Natural killer cell (primary cell): ENCODE data around the gene ZFHX3. TPM values are rescaled to one million over a fixed set of nuclear protein-coding genes. Genes with fewer than 3 reads are reported as not detected.
A peak's percentile ranks its signal among the peaks of the same experiment; 100 is the strongest.

Experiments
- ATAC-seq, 3 donors: fragments of 150-1000 bp in 2 of 3; fragments of 200-7000 bp in 1 of 3; cut with Tn5 transposase; 1 replicate in 1 of 3; 2 replicates in 2 of 3; pipeline ENCODE4 v1.10.0; 2021; ENCODE audit warnings: mild to moderate bottlenecking in 2 of 3, moderate library complexity in 2 of 3
- DNase-seq, 2 donors: peaks; one replicate each; pipeline versions ENCODE4 v3.0.0 to v3.0.0-alpha.2; 2013 to 2021; ENCODE audit warnings: mixed read lengths in 1 of 2
- H3K27ac ChIP-seq: one replicate; pipeline ENCODE4 v1.5.1; 2013; ENCODE audit warnings: mild to moderate bottlenecking, low read length
- H3K27me3 ChIP-seq: one replicate; pipeline ENCODE4 v1.6.1; 2013; ENCODE audit warnings: low read length; ENCODE audit not compliant: control insufficient read depth, insufficient read depth
- H3K36me3 ChIP-seq: one replicate; pipeline ENCODE4 v1.6.1; 2013; ENCODE audit warnings: low read length; ENCODE audit not compliant: control insufficient read depth, insufficient read depth
- H3K4me1 ChIP-seq: one replicate; pipeline ENCODE4 v1.6.1; 2013; ENCODE audit warnings: low read length; ENCODE audit not compliant: control insufficient read depth, insufficient read depth
- H3K4me3 ChIP-seq: one replicate; pipeline ENCODE4 v1.5.1; 2013; ENCODE audit warnings: low read length
- H3K9me3 ChIP-seq: one replicate; pipeline ENCODE4 v1.6.1; 2013; ENCODE audit warnings: low read length; ENCODE audit not compliant: control insufficient read depth, insufficient read depth
- H3K27ac Mint-ChIP-seq, 2 donors: one replicate each; pipeline ENCODE4 v1.8.0; 2022; ENCODE audit warnings: mild to moderate bottlenecking in 2 of 2, mixed read lengths in 2 of 2, moderate library complexity in 1 of 2
- H3K27me3 Mint-ChIP-seq, 2 donors: one replicate each; pipeline ENCODE4 v1.8.0; 2022; ENCODE audit warnings: low read depth in 2 of 2, mixed read lengths in 2 of 2
- H3K36me3 Mint-ChIP-seq: one replicate; pipeline ENCODE4 v1.8.0; 2022; ENCODE audit warnings: mixed read lengths
- H3K4me1 Mint-ChIP-seq, 2 donors: one replicate each; pipeline ENCODE4 v1.8.0; 2022; ENCODE audit warnings: mixed read lengths in 2 of 2
- H3K4me3 Mint-ChIP-seq: one replicate; pipeline ENCODE4 v1.8.0; 2022; ENCODE audit warnings: mild to moderate bottlenecking, moderate library complexity, mixed read lengths
- H3K9me3 Mint-ChIP-seq, 2 donors: one replicate each; pipeline ENCODE4 v1.8.0; 2022; ENCODE audit warnings: mixed read lengths in 2 of 2
- CTCF ChIP-seq: fragments of 200-600 bp; IDR thresholded peaks from one replicate; pipeline ENCODE4 v1.8.0; 2022; ENCODE audit warnings: antibody characterized with exemption
- whole genome bisulfite sequencing: methylation state at CpG from one replicate; pipeline ENCODE4 v1.1.7; 2013; ENCODE audit warnings: missing lambda C conversion rate; ENCODE audit not compliant: insufficient coverage; 5-methylcytosine and 5-hydroxymethylcytosine counted together
- intact Hi-C: fragments of 100-400 bp; cut with micrococcal nuclease; formaldehyde crosslinking; loops from one replicate; pipeline ENCODE4 v1.14.2; 2022
- total RNA-seq, 4 donors: library from RNA; stranded (reverse); fragments of 120-200 nt in 1 of 4; gene quantifications; one replicate each; pipeline versions ENCODE4 v1.2.3 to v1.2.4, GENCODE V29; 2013 to 2022

Gene ZFHX3
- total RNA-seq, 3 donors from 2014 or later (not counting 1 experiment from before 2014, with no cell fraction given): 5.8 to 7.8 (median 7.5) TPM

- Histone ChIP-seq H3K4me3 (no peak overlapping the region), H3K36me3 (no peaks in the 10 kb centered on the region), H3K9me3 (no peaks in the 10 kb centered on the region), H3K4me1 (peaks cover 31% of the 10 kb centered on the region), H3K27ac (no peak overlapping the region), H3K27me3 (no peaks in the 10 kb centered on the region)
- Mint-ChIP-seq H3K36me3 (no peaks in the 10 kb centered on the region), H3K27ac (no peak overlapping the region), H3K9me3 (no peaks in the 10 kb centered on the region), H3K4me3 (no peak overlapping the region), H3K27me3 (peaks cover 10 to 21% of the 10 kb centered on the region in 2 donors), H3K4me1 (peaks cover 30 to 41% of the 10 kb centered on the region in 2 donors)
- TF ChIP-seq CTCF: no peak
- intact Hi-C loops: no loop called here
- ATAC-seq: no peak
- no peak for DNase-seq
- 94% methylated on average over 16 of the region's 16 CpGs for WGBS
Observed at GRCh38 chr16:72845322-72846020, 202.5 kb downstream of the ZFHX3 start.

GRCh38 chr16:72844225-72844920 is 203.6 kb downstream of the ZFHX3 start:
- Mint-ChIP-seq H3K27ac (peak overlapping the region in 1 of 2 donors; percentile 25), H3K4me1 (peaks cover 24 to 35% of the 10 kb centered on the region in 2 donors), H3K4me3 (no peak overlapping the region), H3K9me3 (no peaks in the 10 kb centered on the region), H3K27me3 (peaks cover 10 to 21% of the 10 kb centered on the region in 2 donors), H3K36me3 (no peaks in the 10 kb centered on the region)
- DNase-seq (no peak), ATAC-seq (peak in 1 of 3 donors; percentile 53)
- Histone ChIP-seq H3K4me3 (no peak overlapping the region), H3K9me3 (no peaks in the 10 kb centered on the region), H3K36me3 (no peaks in the 10 kb centered on the region), H3K4me1 (peaks cover 24% of the 10 kb centered on the region), H3K27ac (no peak overlapping the region), H3K27me3 (no peaks in the 10 kb centered on the region)
- 34% methylated on average over 9 of the region's 11 CpGs for whole genome bisulfite sequencing
- no peak for TF ChIP-seq CTCF
- intact Hi-C loops: no loop called here

GRCh38 chr16:72841506-72841905 is 206.4 kb downstream of the ZFHX3 start:
- no peaks in the 10 kb centered on the region for H3K9me3 ChIP-seq
- Mint-ChIP-seq H3K36me3 (no peaks in the 10 kb centered on the region), H3K27ac (no peak overlapping the region), H3K4me1 (peaks cover 24 to 28% of the 10 kb centered on the region in 2 donors), H3K4me3 (no peak overlapping the region), H3K9me3 (no peaks in the 10 kb centered on the region), H3K27me3 (peaks cover 10 to 21% of the 10 kb centered on the region in 2 donors)
- H3K27ac ChIP-seq: no peak overlapping the region
- intact Hi-C loops: no loop called here
- ATAC-seq (no peak), DNase-seq (no peak)
- peaks cover 24% of the 10 kb centered on the region for H3K4me1 ChIP-seq
- H3K27me3 ChIP-seq: no peaks in the 10 kb centered on the region
- 92% methylated on average over 3 of the region's 3 CpGs for WGBS
- H3K36me3 ChIP-seq: no peaks in the 10 kb centered on the region
- no peak overlapping the region for H3K4me3 ChIP-seq
- TF ChIP-seq CTCF: no peak
